HEK293 (cell line): ENCODE results near the gene PRRG3.

Source experiments
- CTCF ChIA-PET: fragments of 350-600 bp; formaldehyde crosslinking; extraction: SDS; loops from one replicate; lab custom pipeline; 2021; ENCODE audit warnings: antibody characterized with exemption; lab: Yijun Ruan, JAX
- POLR2A ChIA-PET: fragments of 300-600 bp; formaldehyde crosslinking; extraction: SDS; loops from one replicate; lab custom pipeline; 2020; ENCODE audit warnings: antibody characterized with exemption, inconsistent platforms; lab: Yijun Ruan, JAX
- H3K27ac ChIP-seq: fragments of 200-500 bp; sonication (Bioruptor generic); 2 replicates; pipeline ENCODE4 v1.5.1; 2014; ENCODE audit warnings: low read depth, low read length, control low read depth, inconsistent platforms; ENCODE audit errors: extremely low read depth
- H3K36me3 ChIP-seq, 2 experiments: fragments of 200-500 bp in 1 of 2; sonication (Bioruptor generic) in 1 of 2; 1 replicate in 1 of 2; 2 replicates in 1 of 2; pipeline ENCODE4 v1.5.1; 2014 to 2017; ENCODE audit warnings: inconsistent platforms in 2 of 2, low read length in 2 of 2; ENCODE audit not compliant: control insufficient read depth in 2 of 2, insufficient read depth in 1 of 2
- H3K4me1 ChIP-seq: fragments of 200-500 bp; sonication (Bioruptor generic); 2 replicates; pipeline ENCODE4 v1.5.1; 2014; ENCODE audit warnings: mild to moderate bottlenecking, low read length, inconsistent platforms; ENCODE audit not compliant: control insufficient read depth, insufficient read depth
- H3K4me3 ChIP-seq: 2 replicates; pipeline ENCODE4 v1.5.1; 2011; ENCODE audit warnings: low read depth, mild to moderate bottlenecking, control low read depth, low read length, moderate library complexity
- H3K9me3 ChIP-seq: fragments of 200-500 bp; sonication (Bioruptor generic); 2 replicates; pipeline ENCODE4 v1.5.1; 2014; ENCODE audit warnings: low read depth, low read length, inconsistent platforms; ENCODE audit not compliant: control insufficient read depth, insufficient read depth
- AEBP2 ChIP-seq: fragments of 450-650 bp; formaldehyde crosslinking; IDR thresholded peaks from 2 replicates; pipeline ENCODE4 v1.5.1; 2016; ENCODE audit warnings: missing biosample characterization, missing genetic modification characterization, borderline replicate concordance
- ELK4 ChIP-seq: IDR thresholded peaks from 2 replicates; pipeline ENCODE4 v1.6.1; 2011; ENCODE audit warnings: mild to moderate bottlenecking, low read depth, low read length, borderline replicate concordance
- GFI1B ChIP-seq: fragments of 450-650 bp; formaldehyde crosslinking; IDR thresholded peaks from 2 replicates; pipeline ENCODE4 v1.5.1; 2016; ENCODE audit warnings: missing biosample characterization, missing genetic modification characterization
- HOXA7 ChIP-seq: sonication (generic); formaldehyde crosslinking; IDR thresholded peaks from 2 replicates; pipeline ENCODE4 v1.8.1; 2022; ENCODE audit warnings: missing genetic modification reagents, borderline replicate concordance
- PATZ1 ChIP-seq: fragments of 450-650 bp; formaldehyde crosslinking; IDR thresholded peaks from 2 replicates; pipeline ENCODE4 v1.5.1; 2016; ENCODE audit warnings: missing biosample characterization, missing genetic modification characterization
- REPIN1 ChIP-seq: fragments of 450-650 bp; formaldehyde crosslinking; IDR thresholded peaks from 2 replicates; pipeline ENCODE4 v1.5.1; 2017; ENCODE audit warnings: missing biosample characterization, missing genetic modification characterization, low read depth
- SP3 ChIP-seq: fragments of 450-650 bp; formaldehyde crosslinking; IDR thresholded peaks from 2 replicates; pipeline ENCODE4 v1.5.1; 2016; ENCODE audit warnings: missing biosample characterization, missing genetic modification characterization
- ZBTB26 ChIP-seq: fragments of 450-650 bp; formaldehyde crosslinking; optimal IDR thresholded peaks from 2 replicates; pipeline ENCODE3; 2016; ENCODE audit warnings: missing biosample characterization, mild to moderate bottlenecking, missing genetic modification characterization
- ZFP3 ChIP-seq: fragments of 450-650 bp; formaldehyde crosslinking; IDR thresholded peaks from 2 replicates; pipeline ENCODE4 v1.5.1; 2016; ENCODE audit warnings: low read depth, missing biosample characterization, missing genetic modification characterization
- ZFP41 ChIP-seq: fragments of 450-650 bp; formaldehyde crosslinking; IDR thresholded peaks from 2 replicates; pipeline ENCODE4 v1.5.1; 2016; ENCODE audit warnings: missing biosample characterization, missing genetic modification characterization, borderline replicate concordance
- ZNF10 ChIP-seq: fragments of 450-650 bp; formaldehyde crosslinking; IDR thresholded peaks from 2 replicates; pipeline ENCODE4 v1.5.1; 2017; ENCODE audit warnings: missing biosample characterization, missing genetic modification characterization
- ZNF114 ChIP-seq: fragments of 450-650 bp; formaldehyde crosslinking; IDR thresholded peaks from 2 replicates; pipeline ENCODE4 v1.5.0; 2017; ENCODE audit warnings: missing biosample characterization, missing genetic modification characterization
- ZNF148 ChIP-seq: fragments of 450-650 bp; formaldehyde crosslinking; IDR thresholded peaks from 2 replicates; pipeline ENCODE4 v1.5.0; 2017; ENCODE audit warnings: missing biosample characterization, missing genetic modification characterization, borderline replicate concordance
- ZNF292 ChIP-seq: fragments of 450-650 bp; formaldehyde crosslinking; IDR thresholded peaks from 2 replicates; pipeline ENCODE4 v1.5.1; 2016; ENCODE audit warnings: low read depth, missing biosample characterization, missing genetic modification characterization, borderline replicate concordance
- ZNF324 ChIP-seq: fragments of 450-650 bp; formaldehyde crosslinking; IDR thresholded peaks from 2 replicates; pipeline ENCODE4 v1.5.1; 2016; ENCODE audit warnings: missing biosample characterization, missing genetic modification characterization
- ZNF335 ChIP-seq: fragments of 450-650 bp; formaldehyde crosslinking; conservative IDR thresholded peaks from 2 replicates; pipeline ENCODE4 v1.5.1; 2016; ENCODE audit warnings: missing biosample characterization, missing genetic modification characterization
- ZNF37A ChIP-seq: fragments of 450-650 bp; IDR thresholded peaks from 2 replicates; pipeline ENCODE4 v1.5.1; 2018; ENCODE audit warnings: missing biosample characterization, missing genetic modification characterization
- ZNF488 ChIP-seq: fragments of 450-650 bp; formaldehyde crosslinking; IDR thresholded peaks from 2 replicates; pipeline ENCODE4 v1.5.1; 2016; ENCODE audit warnings: missing biosample characterization, missing genetic modification characterization
- ZNF510 ChIP-seq: fragments of 450-650 bp; formaldehyde crosslinking; IDR thresholded peaks from 2 replicates; pipeline ENCODE4 v1.5.1; 2018; ENCODE audit warnings: mild to moderate bottlenecking, missing genetic modification characterization, missing biosample characterization; ENCODE audit not compliant: insufficient replicate concordance
- ZNF530 ChIP-seq: fragments of 450-650 bp; formaldehyde crosslinking; IDR thresholded peaks from 2 replicates; pipeline ENCODE4 v1.5.1; 2016; ENCODE audit warnings: low read depth, missing biosample characterization, missing genetic modification characterization
- ZNF600 ChIP-seq: fragments of 450-650 bp; formaldehyde crosslinking; IDR thresholded peaks from 2 replicates; pipeline ENCODE4 v1.5.1; 2016; ENCODE audit warnings: missing biosample characterization, missing genetic modification characterization
- ZNF626 ChIP-seq: fragments of 450-650 bp; sonication (Bioruptor Pico); formaldehyde crosslinking; IDR thresholded peaks from 2 replicates; pipeline ENCODE4 v1.5.1; 2018; ENCODE audit warnings: missing biosample characterization, missing genetic modification characterization, inconsistent platforms
- ZNF670 ChIP-seq: fragments of 450-650 bp; formaldehyde crosslinking; IDR thresholded peaks from 2 replicates; pipeline ENCODE4 v1.5.1; 2016; ENCODE audit warnings: missing biosample characterization, missing genetic modification characterization, low read depth
- ZNF701 ChIP-seq: fragments of 450-650 bp; formaldehyde crosslinking; IDR thresholded peaks from 2 replicates; pipeline ENCODE4 v1.5.1; 2016; ENCODE audit warnings: missing biosample characterization, missing genetic modification characterization
- ZNF76 ChIP-seq: fragments of 450-650 bp; formaldehyde crosslinking; IDR thresholded peaks from 2 replicates; pipeline ENCODE4; 2016; ENCODE audit warnings: low read depth, missing biosample characterization, missing genetic modification characterization, borderline replicate concordance
- ZNF785 ChIP-seq: fragments of 450-650 bp; formaldehyde crosslinking; IDR thresholded peaks from 2 replicates; pipeline ENCODE4 v1.5.1; 2016; ENCODE audit warnings: missing biosample characterization, missing genetic modification characterization
- ZNF837 ChIP-seq: fragments of 450-650 bp; formaldehyde crosslinking; IDR thresholded peaks from 2 replicates; pipeline ENCODE4 v1.5.1; 2016; ENCODE audit warnings: missing biosample characterization, missing genetic modification characterization
- ZSCAN16 ChIP-seq: fragments of 450-650 bp; formaldehyde crosslinking; IDR thresholded peaks from 2 replicates; pipeline ENCODE4 v1.5.1; 2016; ENCODE audit warnings: missing biosample characterization, missing genetic modification characterization

Gene PRRG3

GRCh38 chrX:151745651-151746050 lies 50.4 kb downstream of the PRRG3 start:
- no peaks in the 10 kb centered on the region for H3K36me3 ChIP-seq
- TF ChIP-seq PATZ1 (tag by site-specific recombination) = no peak
- TF ChIP-seq ZNF670 (tag by site-specific recombination) = no peak
- TF ChIP-seq ZNF600 = no peak
- no peak for TF ChIP-seq ZNF335
- no peak for TF ChIP-seq ZNF292 (tag by site-specific recombination)
- no peak for TF ChIP-seq ZNF148
- TF ChIP-seq ZNF530 = no peak
- no peak for TF ChIP-seq ZSCAN16 (tag by site-specific recombination)
- TF ChIP-seq AEBP2 (tag by site-specific recombination) = no peak
- TF ChIP-seq ZNF626 = no peak
- TF ChIP-seq ZFP3 (tag by site-specific recombination) = no peak
- no peak for TF ChIP-seq ZNF510 (tag by site-specific recombination)
- TF ChIP-seq ZNF76 = no peak
- TF ChIP-seq, all 188 proteins: peak for 0
- POLR2A ChIA-PET = no interaction called here
- no peaks in the 10 kb centered on the region for H3K9me3 ChIP-seq
- no peak overlapping the region for H3K27ac ChIP-seq
- H3K4me1 ChIP-seq = no peaks in the 10 kb centered on the region
- CTCF ChIA-PET = no interaction called here
- no peak overlapping the region for H3K4me3 ChIP-seq

GRCh38 chrX:151746502-151746901 lies 51.2 kb downstream of the PRRG3 start:
- Histone ChIP-seq H3K4me1 (no peaks in the 10 kb centered on the region), H3K4me3 (no peak overlapping the region), H3K9me3 (no peaks in the 10 kb centered on the region), H3K36me3 (no peaks in the 10 kb centered on the region), H3K27ac (no peak overlapping the region)
- CTCF ChIA-PET = interaction anchor here (0.7 to 2.2 kb wide), 5 partner anchors 11 to 1073 kb away, joined by 3 to 6 read pairs (median 4); partner anchors contain the start of gene FATE1
- POLR2A ChIA-PET = no interaction called here
- no peak for TF ChIP-seq ELK4
- TF ChIP-seq ZNF785 (tag by site-specific recombination) = no peak
- TF ChIP-seq SP3 (tag by site-specific recombination) = no peak
- no peak for TF ChIP-seq ZNF701 (tag by site-specific recombination)
- no peak for TF ChIP-seq GFI1B
- TF ChIP-seq ZNF324 (tag by site-specific recombination) = no peak
- no peak for TF ChIP-seq ZNF488 (tag by site-specific recombination)
- TF ChIP-seq ZNF10 (tag by site-specific recombination) = no peak
- no peak for TF ChIP-seq ZNF114 (tag by site-specific recombination)
- TF ChIP-seq HOXA7 (CRISPR knock-in tag) = no peak
- no peak for TF ChIP-seq ZNF837 (tag by site-specific recombination)
- TF ChIP-seq ZBTB26 = no peak
- no peak for TF ChIP-seq ZNF37A
- TF ChIP-seq ZFP41 = no peak
- TF ChIP-seq REPIN1 (tag by site-specific recombination) = no peak
- TF ChIP-seq ZNF510 (tag by site-specific recombination) = no peak
